Measurements from ENCODE around the gene NSG2. TPM values are rescaled to one million over a fixed set of nuclear protein-coding genes. Genes with fewer than 3 reads are reported as not detected.
"Not testable (repeated sequence)": the region's sequence is repeated elsewhere in the genome, so short reads cannot be mapped to it uniquely, and the experiment has no call there.

The NSG2 gene
- total and polyA plus RNA-seq, 2 donors (not counting 1 experiment from before 2014, with no cell fraction given) = not detected

- no peaks in the 10 kb centered on the region for H3K27me3 ChIP-seq (replicated peaks in 1 of 4; ENCODE audit: control extremely low read depth in 1 of 4, control insufficient read depth in 3 of 4, insufficient read depth in 4 of 4, low read length in 3 of 4)
- ATAC-seq (ENCODE audit: low read depth) (no peak), DNase-seq (no peak)
- Mint-ChIP-seq H3K27me3 (peaks cover 21% of the 10 kb centered on the region), H3K4me3 (no peak overlapping the region), H3K27ac (no peak overlapping the region), H3K4me1 (no peaks in the 10 kb centered on the region), H3K9me3 (ENCODE audit: insufficient read depth) (no peaks in the 10 kb centered on the region)
- no peaks in the 10 kb centered on the region for H3K9me3 ChIP-seq (ENCODE audit: control extremely low read depth in 1 of 3, control insufficient read depth in 2 of 3, insufficient read depth in 1 of 3, low read length in 2 of 3)
- intact Hi-C loops (cut with micrococcal nuclease) = no loop called here
- no CpG with 5 or more reads among the region's 1 CpG for WGBS (ENCODE audit: insufficient coverage)
- no peaks in the 10 kb centered on the region for H3K79me2 ChIP-seq (ENCODE audit: control insufficient read depth, insufficient read depth, low read length)
- H3K4me3 ChIP-seq (ENCODE audit: control extremely low read depth in 1 of 5, extremely low read depth in 1 of 5, insufficient read depth in 1 of 5, low read depth in 2 of 5, low read length in 4 of 5) = no peak overlapping the region
- no peaks in the 10 kb centered on the region for H4K20me1 ChIP-seq (ENCODE audit: control insufficient read depth, insufficient read depth, low read length, poor library complexity, severe bottlenecking)
- H3K9ac ChIP-seq (ENCODE audit: low read length) = no peak overlapping the region
- no peaks in the 10 kb centered on the region for H3K4me1 ChIP-seq (ENCODE audit: control insufficient read depth in 2 of 2, insufficient read depth in 2 of 2, low read length in 2 of 2)
- no peak overlapping the region for H2AFZ ChIP-seq (ENCODE audit: insufficient read depth, low read depth, low read length, poor library complexity, severe bottlenecking)
- TF ChIP-seq, protein P1, sequence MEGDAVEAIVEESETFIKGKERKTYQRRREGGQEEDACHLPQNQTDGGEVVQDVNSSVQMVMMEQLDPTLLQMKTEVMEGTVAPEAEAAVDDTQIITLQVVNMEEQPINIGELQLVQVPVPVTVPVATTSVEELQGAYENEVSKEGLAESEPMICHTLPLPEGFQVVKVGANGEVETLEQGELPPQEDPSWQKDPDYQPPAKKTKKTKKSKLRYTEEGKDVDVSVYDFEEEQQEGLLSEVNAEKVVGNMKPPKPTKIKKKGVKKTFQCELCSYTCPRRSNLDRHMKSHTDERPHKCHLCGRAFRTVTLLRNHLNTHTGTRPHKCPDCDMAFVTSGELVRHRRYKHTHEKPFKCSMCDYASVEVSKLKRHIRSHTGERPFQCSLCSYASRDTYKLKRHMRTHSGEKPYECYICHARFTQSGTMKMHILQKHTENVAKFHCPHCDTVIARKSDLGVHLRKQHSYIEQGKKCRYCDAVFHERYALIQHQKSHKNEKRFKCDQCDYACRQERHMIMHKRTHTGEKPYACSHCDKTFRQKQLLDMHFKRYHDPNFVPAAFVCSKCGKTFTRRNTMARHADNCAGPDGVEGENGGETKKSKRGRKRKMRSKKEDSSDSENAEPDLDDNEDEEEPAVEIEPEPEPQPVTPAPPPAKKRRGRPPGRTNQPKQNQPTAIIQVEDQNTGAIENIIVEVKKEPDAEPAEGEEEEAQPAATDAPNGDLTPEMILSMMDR (IDR thresholded peaks at IDR 0.05) = no peak
- TF ChIP-seq EZH2 (IDR thresholded peaks at IDR 0.05; ENCODE audit: borderline replicate concordance, insufficient read depth, low read depth, low read length, poor library complexity, severe bottlenecking) = no peak
- CTCF ChIA-PET = no interaction called here
- H3K4me2 ChIP-seq (replicated peaks; ENCODE audit: low read depth, low read length, poor library complexity, severe bottlenecking) = no peak overlapping the region
- no peak overlapping the region for H3K27ac ChIP-seq (ENCODE audit: low read length in 2 of 2)
- H3K36me3 ChIP-seq (replicated peaks in 1 of 2; ENCODE audit: control extremely low read depth in 1 of 2, control insufficient read depth in 1 of 2, extremely low read depth in 1 of 2, insufficient read depth in 2 of 2, low read length in 1 of 2) = no peaks in the 10 kb centered on the region
- POLR2A ChIA-PET = no interaction called here
These were observed 35.1 kb upstream of the NSG2 start for GRCh38 chr5:174010365-174010764.

DNA sequence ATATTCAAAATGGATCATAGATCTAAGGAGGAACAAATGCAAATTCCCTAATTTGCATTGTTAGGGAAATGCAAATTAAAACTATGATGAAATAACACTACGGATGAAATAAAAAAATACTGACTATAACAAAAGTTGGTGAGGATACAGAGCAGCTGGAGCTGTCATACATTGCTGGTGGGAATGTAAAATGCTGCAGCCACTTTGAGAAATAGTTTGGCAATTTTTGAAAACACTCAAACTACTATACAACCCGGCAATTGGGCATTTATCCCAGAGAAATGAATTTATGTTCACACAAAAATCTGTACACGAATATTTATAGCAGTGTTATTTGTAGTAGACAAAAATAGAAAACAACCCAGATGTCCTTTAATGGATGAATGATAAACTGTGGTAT is 34.1 kb upstream of the NSG2 start:
- CTCF ChIA-PET = no interaction called here
- Histone ChIP-seq H3K4me3 (ENCODE audit: control extremely low read depth in 1 of 5, extremely low read depth in 1 of 5, insufficient read depth in 1 of 5, low read depth in 2 of 5, low read length in 4 of 5) (no peak overlapping the region), H3K27ac (ENCODE audit: low read length in 2 of 2) (no peak overlapping the region), H3K9ac (ENCODE audit: low read length) (no peak overlapping the region), H3K36me3 (replicated peaks in 1 of 2; ENCODE audit: control extremely low read depth in 1 of 2, control insufficient read depth in 1 of 2, extremely low read depth in 1 of 2, insufficient read depth in 2 of 2, low read length in 1 of 2) (no peaks in the 10 kb centered on the region), H3K9me3 (ENCODE audit: control extremely low read depth in 1 of 3, control insufficient read depth in 2 of 3, insufficient read depth in 1 of 3, low read length in 2 of 3) (no peaks in the 10 kb centered on the region), H2AFZ (ENCODE audit: insufficient read depth, low read depth, low read length, poor library complexity, severe bottlenecking) (no peak overlapping the region), H3K27me3 (replicated peaks in 1 of 4; ENCODE audit: control extremely low read depth in 1 of 4, control insufficient read depth in 3 of 4, insufficient read depth in 4 of 4, low read length in 3 of 4) (no peaks in the 10 kb centered on the region), H3K4me1 (ENCODE audit: control insufficient read depth in 2 of 2, insufficient read depth in 2 of 2, low read length in 2 of 2) (no peaks in the 10 kb centered on the region), H4K20me1 (ENCODE audit: control insufficient read depth, insufficient read depth, low read length, poor library complexity, severe bottlenecking) (no peaks in the 10 kb centered on the region), H3K79me2 (ENCODE audit: control insufficient read depth, insufficient read depth, low read length) (no peaks in the 10 kb centered on the region), H3K4me2 (replicated peaks; ENCODE audit: low read depth, low read length, poor library complexity, severe bottlenecking) (no peak overlapping the region)
- no peak overlapping the region for H3K27ac Mint-ChIP-seq
- H3K4me1 Mint-ChIP-seq = no peaks in the 10 kb centered on the region
- POLR2A ChIA-PET = no interaction called here
- no peaks in the 10 kb centered on the region for H3K9me3 Mint-ChIP-seq (ENCODE audit: insufficient read depth)
- no peak overlapping the region for H3K4me3 Mint-ChIP-seq
- intact Hi-C loops (cut with micrococcal nuclease) = no loop called here
- TF ChIP-seq EZH2 (IDR thresholded peaks at IDR 0.05; ENCODE audit: borderline replicate concordance, insufficient read depth, low read depth, low read length, poor library complexity, severe bottlenecking) = no peak
- TF ChIP-seq, protein P1 (IDR thresholded peaks at IDR 0.05) = no peak
- no CpG with 5 or more reads among the region's 3 CpGs for WGBS (ENCODE audit: insufficient coverage)
- no peak for ATAC-seq (ENCODE audit: low read depth)
- H3K27me3 Mint-ChIP-seq = peaks cover 15% of the 10 kb centered on the region
- no peak for DNase-seq

GRCh38 chr5:174020069-174020927 is 25.2 kb upstream of the NSG2 start:
- POLR2A ChIA-PET; H3K4me1 ChIP-seq (ENCODE audit: control insufficient read depth in 2 of 2, insufficient read depth in 2 of 2, low read length in 2 of 2); H3K4me2 ChIP-seq (replicated peaks; ENCODE audit: low read depth, low read length, poor library complexity, severe bottlenecking); H3K4me3 ChIP-seq (ENCODE audit: control extremely low read depth in 1 of 5, extremely low read depth in 1 of 5, insufficient read depth in 1 of 5, low read depth in 2 of 5, low read length in 4 of 5); H3K27ac Mint-ChIP-seq; H3K27ac ChIP-seq (ENCODE audit: low read length in 2 of 2); H3K9me3 Mint-ChIP-seq (ENCODE audit: insufficient read depth); CTCF ChIA-PET; H3K79me2 ChIP-seq (ENCODE audit: control insufficient read depth, insufficient read depth, low read length); DNase-seq; H3K4me3 Mint-ChIP-seq; H4K20me1 ChIP-seq (ENCODE audit: control insufficient read depth, insufficient read depth, low read length, poor library complexity, severe bottlenecking); H3K9me3 ChIP-seq (ENCODE audit: control extremely low read depth in 1 of 3, control insufficient read depth in 2 of 3, insufficient read depth in 1 of 3, low read length in 2 of 3); H3K36me3 ChIP-seq (replicated peaks in 1 of 2; ENCODE audit: control extremely low read depth in 1 of 2, control insufficient read depth in 1 of 2, extremely low read depth in 1 of 2, insufficient read depth in 2 of 2, low read length in 1 of 2); ATAC-seq (ENCODE audit: low read depth); intact Hi-C loops (cut with micrococcal nuclease); H3K4me1 Mint-ChIP-seq; H2AFZ ChIP-seq (ENCODE audit: insufficient read depth, low read depth, low read length, poor library complexity, severe bottlenecking); H3K9ac ChIP-seq (ENCODE audit: low read length): not testable (repeated sequence)
- WGBS (ENCODE audit: insufficient coverage) = no CpG with 5 or more reads among the region's 19 CpGs
- peaks cover 31% of the 10 kb centered on the region for H3K27me3 Mint-ChIP-seq
- H3K27me3 ChIP-seq (replicated peaks in 1 of 4; ENCODE audit: control extremely low read depth in 1 of 4, control insufficient read depth in 3 of 4, insufficient read depth in 4 of 4, low read length in 3 of 4) = peaks cover 0 to 14% (median 5%) of the 10 kb centered on the region in 4 experiments

Measured in B cell (primary cell).